GM20431 (cell line): ENCODE measurements around the gene ARHGAP26.

Experiments
- in situ Hi-C: fragments of 300-500 bp; cut with MseI, MboI; formaldehyde crosslinking; loops from one replicate; pipeline ENCODE4 v1.15.0; 2020; ENCODE audit warnings: low sequenced_read_pairs; ENCODE audit not compliant: unreplicated experiment

ARHGAP26 gene

DNA sequence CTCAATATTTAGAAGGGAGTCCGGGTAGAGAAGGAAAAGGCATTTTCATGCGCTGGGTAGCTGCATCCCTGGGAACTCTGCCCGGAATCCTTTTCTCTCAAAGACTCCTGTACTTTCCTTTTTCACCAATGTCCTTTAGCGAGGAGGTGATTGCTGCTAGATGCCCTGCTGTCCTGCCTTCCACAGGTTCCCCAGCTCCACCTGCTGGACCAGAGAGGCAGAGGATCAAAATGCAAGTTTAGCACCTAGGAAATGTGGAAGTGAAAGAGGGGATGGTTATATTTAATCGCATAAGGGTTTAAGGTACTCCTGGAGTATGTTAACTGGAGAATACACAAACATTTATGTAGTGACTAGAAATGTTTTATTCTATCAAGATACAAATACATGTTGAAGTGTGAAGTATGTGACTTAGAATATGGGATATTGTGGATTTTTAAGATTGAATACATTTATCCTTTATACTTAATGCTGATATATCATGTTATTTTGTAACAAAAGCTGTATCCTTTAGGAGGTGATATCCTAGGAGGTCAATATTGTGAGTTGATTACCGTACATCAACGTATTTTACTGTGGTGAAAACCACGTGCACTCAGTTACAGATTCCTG is 145.7 kb downstream of the ARHGAP26 start:
- in situ Hi-C loops = loop anchor here (25.0 kb wide), 1 partner anchor 1046 kb away; no protein-coding TSS in a partner anchor

- in situ Hi-C loops = loop anchor here (25.0 kb wide), 1 partner anchor 1043 kb away; no protein-coding TSS in a partner anchor
Measured at GRCh38 chr5:142918959-142919635, 148.9 kb downstream of the ARHGAP26 start.

GRCh38 chr5:142920849-142921612 is 150.9 kb downstream of the ARHGAP26 start:
- in situ Hi-C loops = loop anchor here (10.0 to 25.0 kb wide), 2 partner anchors 904 to 1041 kb away; no protein-coding TSS in a partner anchor

DNA sequence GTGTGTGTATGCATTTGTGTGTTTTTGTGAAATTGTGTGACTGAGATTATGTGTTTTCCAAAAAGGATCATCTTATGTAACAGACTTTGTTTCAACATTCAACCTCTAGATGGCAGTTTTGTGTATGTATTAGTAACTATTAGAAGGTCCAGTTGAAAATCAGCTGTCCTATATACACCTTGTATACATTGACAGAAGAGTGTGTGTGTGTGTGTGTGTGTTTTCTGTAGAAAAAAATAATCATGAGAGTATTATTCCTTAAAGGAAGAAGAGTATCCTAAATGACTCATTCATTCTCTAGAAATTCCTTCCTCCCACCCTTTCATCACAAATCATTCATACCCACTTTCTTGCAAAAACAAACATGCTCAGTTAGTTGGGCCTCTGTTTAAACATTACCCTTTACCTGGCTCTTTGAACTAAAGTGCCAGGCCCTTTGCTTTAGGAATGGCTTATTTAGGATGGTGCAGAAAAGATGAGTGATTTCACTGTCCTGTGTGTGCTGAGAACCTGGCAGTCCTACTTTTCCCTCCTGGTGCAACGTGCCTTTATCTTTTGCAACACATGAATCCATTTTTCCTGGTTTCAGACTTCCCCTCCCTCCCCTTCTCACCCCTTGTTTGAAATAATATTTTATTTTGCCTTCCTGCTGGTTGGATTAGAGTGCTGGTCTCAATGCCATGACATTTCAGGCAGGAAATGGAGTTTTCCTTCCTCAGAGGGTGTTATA is 152.2 kb downstream of the ARHGAP26 start:
- in situ Hi-C loops = loop anchor here (10.0 to 25.0 kb wide), 2 partner anchors 902 to 1040 kb away; no protein-coding TSS in a partner anchor

DNA sequence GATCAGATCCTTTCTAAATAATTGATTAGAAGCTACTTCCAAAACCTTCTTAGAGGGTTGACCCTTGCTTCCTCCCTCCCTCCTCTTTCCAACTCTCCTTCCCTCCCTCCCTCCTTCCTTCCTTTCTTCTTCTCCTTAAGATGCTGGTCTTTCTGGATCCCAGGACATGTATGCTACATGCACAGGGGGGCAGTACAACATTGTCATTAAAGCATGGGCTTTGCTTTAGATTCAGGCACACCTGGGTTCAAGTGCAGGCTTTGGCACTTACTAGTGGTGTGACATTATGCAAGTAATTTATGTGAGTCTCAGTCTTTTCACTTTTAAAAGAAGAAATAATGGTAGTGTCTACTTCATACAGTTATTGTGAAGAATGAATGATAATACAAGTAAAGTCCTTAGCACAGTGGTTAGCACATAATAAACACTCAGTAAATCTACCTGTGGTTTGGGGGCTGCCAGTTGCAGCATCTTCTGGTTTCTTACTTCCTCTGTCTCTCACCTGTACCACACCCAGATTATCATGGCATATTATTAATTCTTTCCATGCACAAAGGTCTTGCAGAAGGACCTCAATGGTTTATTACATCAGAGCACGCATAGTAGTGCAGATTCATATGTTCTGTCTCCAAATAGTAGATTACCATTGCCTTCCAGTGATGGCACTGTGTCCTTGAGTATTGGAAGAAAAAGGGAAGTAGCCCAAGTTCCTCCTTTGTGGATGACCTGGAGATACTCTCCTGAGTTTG is 154.1 kb downstream of the ARHGAP26 start:
- in situ Hi-C loops = loop anchor here (10.0 to 25.0 kb wide), 2 partner anchors 900 to 1038 kb away; no protein-coding TSS in a partner anchor

DNA sequence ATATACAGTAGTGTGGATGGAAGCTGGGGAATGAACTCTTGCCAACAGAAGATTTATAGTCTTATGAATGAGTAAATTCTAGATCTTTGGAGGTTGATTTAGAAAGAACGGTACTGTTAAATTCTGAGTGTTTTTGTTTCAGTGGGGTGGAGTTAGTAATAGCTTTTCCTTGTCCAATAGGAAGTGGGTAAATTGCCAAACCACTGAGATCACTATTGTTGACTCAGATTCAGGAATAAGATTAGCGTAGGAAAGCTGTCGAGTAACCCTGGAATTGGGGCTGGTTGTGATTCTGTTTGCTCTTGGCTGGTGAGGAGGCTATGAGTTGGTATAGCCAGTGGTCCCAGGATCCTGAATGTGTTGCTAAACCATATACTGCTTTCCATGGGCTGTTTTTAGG is 155.6 kb downstream of the ARHGAP26 start:
- in situ Hi-C loops = loop anchor here (10.0 kb wide), 1 partner anchor 899 kb away; no protein-coding TSS in a partner anchor

GRCh38 chr5:142926549-142926948 is 156.4 kb downstream of the ARHGAP26 start:
- in situ Hi-C loops = loop anchor here (10.0 kb wide), 1 partner anchor 898 kb away; no protein-coding TSS in a partner anchor

DNA sequence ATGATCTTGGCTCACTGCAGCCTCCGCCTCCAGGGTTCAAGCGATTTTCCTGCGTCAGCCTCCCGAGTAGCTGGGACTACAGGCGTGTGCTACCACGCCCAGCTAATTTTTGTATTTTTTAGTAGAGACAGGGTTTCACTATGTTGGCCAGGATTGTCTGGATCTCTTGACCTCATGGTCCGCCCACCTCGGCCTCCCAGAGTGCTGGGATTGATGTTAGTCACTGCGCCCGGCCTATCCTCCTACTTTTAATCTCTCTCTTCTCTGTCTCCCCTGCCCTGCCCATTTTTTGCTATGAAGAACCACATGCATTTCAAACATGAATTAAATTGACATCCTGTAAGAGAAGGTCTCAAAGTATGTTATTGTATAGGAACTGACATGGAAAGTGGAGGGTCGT is 158.8 kb downstream of the ARHGAP26 start:
- in situ Hi-C loops = loop anchor here (10.0 kb wide), 1 partner anchor 896 kb away; no protein-coding TSS in a partner anchor

GRCh38 chr5:142929587-142929986 is 159.4 kb downstream of the ARHGAP26 start:
- in situ Hi-C loops = loop anchor here (10.0 kb wide), 1 partner anchor 895 kb away; no protein-coding TSS in a partner anchor

GRCh38 chr5:142930395-142931110 is 160.4 kb downstream of the ARHGAP26 start:
- in situ Hi-C loops = no loop called here

GRCh38 chr5:142931896-142932686 is 161.9 kb downstream of the ARHGAP26 start:
- in situ Hi-C loops = no loop called here

- in situ Hi-C loops = no loop called here
Measured at GRCh38 chr5:142934051-142934762, 164.0 kb downstream of the ARHGAP26 start.

- in situ Hi-C loops = no loop called here
Measured at GRCh38 chr5:142935014-142935413, 164.8 kb downstream of the ARHGAP26 start.

GRCh38 chr5:142937374-142937773 is 167.2 kb downstream of the ARHGAP26 start:
- in situ Hi-C loops = no loop called here

- in situ Hi-C loops = no loop called here
Measured at GRCh38 chr5:142938266-142938880, 168.2 kb downstream of the ARHGAP26 start.

DNA sequence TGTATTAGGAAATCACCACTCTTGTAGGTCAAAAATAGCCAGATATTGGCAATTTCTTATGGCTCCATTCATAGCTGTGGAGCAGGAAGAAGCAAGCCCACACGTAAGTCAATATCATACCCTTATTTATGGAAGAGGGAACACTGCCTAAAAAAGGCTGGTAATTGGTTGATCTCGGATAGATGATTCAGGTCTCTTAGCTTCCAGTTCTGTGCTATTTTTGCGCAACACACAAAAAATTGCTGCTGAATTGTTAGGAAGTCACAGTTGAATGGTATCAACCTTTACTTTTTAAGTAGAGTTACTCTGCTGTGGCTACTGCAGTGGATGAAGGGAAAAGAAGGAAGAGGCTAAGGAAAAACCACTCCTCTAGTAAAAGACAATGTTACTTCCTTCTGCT is 168.8 kb downstream of the ARHGAP26 start:
- in situ Hi-C loops = no loop called here

- in situ Hi-C loops = no loop called here
Measured at GRCh38 chr5:142939884-142940283, 169.7 kb downstream of the ARHGAP26 start.
